GM21360 (cell line): ENCODE data around the gene ARID3C.
A peak's percentile ranks its signal among the peaks of the same experiment; 100 is the strongest.
"Not testable (repeated sequence)": the region's sequence is repeated elsewhere in the genome, so short reads cannot be mapped to it uniquely, and the experiment has no call there.

Experiments used
- ATAC-seq: cut with Tn5 transposase; IDR thresholded peaks from one replicate; pipeline ENCODE4 v1.9.1; 2021; ENCODE audit warnings: mild to moderate bottlenecking, moderate library complexity; ENCODE audit not compliant: unreplicated experiment

ARID3C gene

GRCh38 chr9:34653151-34654072 is 24.5 kb upstream of the ARID3C start:
- ATAC-seq = no peak

- no peak for ATAC-seq
These were observed 23.7 kb upstream of the ARID3C start for GRCh38 chr9:34652602-34653000.

GRCh38 chr9:34651876-34652601 is 23.2 kb upstream of the ARID3C start, which contains the start of gene IL11RA:
IL11RA (plus strand) TSS chr9:34652185; CDS start chr9:34655218, 3,033 bp downstream.
- ATAC-seq = no peak

- ATAC-seq = no peak
These were observed 22.5 kb upstream of the ARID3C start for GRCh38 chr9:34651321-34651720.

- no peak for ATAC-seq
These were observed 21.9 kb upstream of the ARID3C start for GRCh38 chr9:34650816-34651215.

- ATAC-seq = no peak
These were observed 19.8 kb upstream of the ARID3C start for GRCh38 chr9:34648673-34649072.

- ATAC-seq = no peak
These were observed 18.8 kb upstream of the ARID3C start for GRCh38 chr9:34647651-34648050.

GRCh38 chr9:34647084-34647403 is 18.2 kb upstream of the ARID3C start:
- ATAC-seq = no peak

- ATAC-seq = peak; percentile 85
These were observed 17.6 kb upstream of the ARID3C start, which contains the start of gene GALT for GRCh38 chr9:34646211-34647083. GALT (plus strand) TSS chr9:34646675; CDS start chr9:34646705, 30 bp downstream.

- no peak for ATAC-seq
These were observed 16.0 kb upstream of the ARID3C start for GRCh38 chr9:34644766-34645314.

GRCh38 chr9:34642679-34643078 is 13.8 kb upstream of the ARID3C start:
- no peak for ATAC-seq

- not testable (repeated sequence) for ATAC-seq
These were observed 10.5 kb upstream of the ARID3C start for GRCh38 chr9:34639322-34639721.

- no peak for ATAC-seq
These were observed 9.2 kb upstream of the ARID3C start for GRCh38 chr9:34638138-34638445.

- ATAC-seq = peak; percentile 81
These were observed 8.7 kb upstream of the ARID3C start, which contains the start of gene SIGMAR1 for GRCh38 chr9:34637356-34638137. SIGMAR1 (minus strand) TSS chr9:34637787; CDS start chr9:34637697, 90 bp downstream.

GRCh38 chr9:34636791-34637355 is 8.0 kb upstream of the ARID3C start:
- no peak for ATAC-seq

- no peak for ATAC-seq
These were observed 6.7 kb upstream of the ARID3C start for GRCh38 chr9:34635556-34635955.

GRCh38 chr9:34634551-34635248 is 5.8 kb upstream of the ARID3C start:
- no peak for ATAC-seq

- ATAC-seq = no peak
These were observed 5.1 kb upstream of the ARID3C start for GRCh38 chr9:34633851-34634550.
